Measurements from ENCODE around the gene BCDIN3D.

GRCh38 chr12:49790741-49791555 is 52.0 kb downstream of the BCDIN3D start:
- TF ChIP-seq FOXJ3 (CRISPR knock-in tag; IDR thresholded peaks at IDR 0.05; ENCODE audit: borderline replicate concordance) = no peak
- TF ChIP-seq ESRRA (CRISPR knock-in tag; IDR thresholded peaks at IDR 0.05; ENCODE audit: borderline replicate concordance) = no peak
- no peak for TF ChIP-seq CTCF (IDR thresholded peaks at IDR 0.05)
- no peak for TF ChIP-seq RELA (CRISPR knock-in tag; IDR thresholded peaks at IDR 0.05; ENCODE audit: borderline replicate concordance)
- TF ChIP-seq CBFB (CRISPR knock-in tag; IDR thresholded peaks at IDR 0.05; ENCODE audit: low read depth) = no peak
- no peak for TF ChIP-seq MAX (CRISPR knock-in tag; IDR thresholded peaks at IDR 0.05)
- TF ChIP-seq SMAD3 (CRISPR knock-in tag; IDR thresholded peaks at IDR 0.05; ENCODE audit: borderline replicate concordance) = no peak
- TF ChIP-seq E2F4 (CRISPR knock-in tag; IDR thresholded peaks at IDR 0.05; ENCODE audit: borderline replicate concordance, low read depth) = no peak

Measured in WTC11 (cell line).